ENCODE data around the gene ZNF550. TPM values are rescaled to one million over a fixed set of nuclear protein-coding genes. Genes with fewer than 3 reads are reported as not detected.
A peak's percentile ranks its signal among the peaks of the same experiment; 100 is the strongest.

Gene ZNF550
- total RNA-seq, 1 donor from 2014 or later: 13.5 TPM

DNA sequence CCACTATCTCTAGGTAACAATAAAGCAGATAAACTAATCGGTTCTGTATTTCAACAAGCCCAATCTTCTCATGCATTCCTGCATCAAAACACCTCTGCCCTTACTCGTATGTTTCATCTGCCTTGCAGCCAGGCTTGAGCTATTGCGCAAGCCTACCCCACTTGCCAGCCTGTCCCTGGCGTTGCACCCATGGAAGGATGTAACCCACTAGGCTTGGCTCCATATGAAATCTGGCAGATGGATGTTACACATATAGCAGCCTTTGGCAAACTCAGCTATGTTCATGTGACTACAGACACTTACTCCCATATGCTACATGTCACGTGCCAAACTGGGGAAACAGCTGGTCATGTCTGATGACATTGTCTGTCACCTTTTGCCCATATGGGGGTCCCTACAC, 44.4 kb downstream of the ZNF550 start:
- FAIRE-seq: no peak
- Histone ChIP-seq H3K36me3 (ENCODE audit: insufficient read depth, low read length) (no peaks in the 10 kb centered on the region), H3K27ac (ENCODE audit: low read depth, low read length) (no peak overlapping the region), H3K9me3 (ENCODE audit: insufficient read depth, low read depth, low read length) (peaks cover 23% of the 10 kb centered on the region), H3K4me3 (ENCODE audit: insufficient read depth, low read depth, low read length) (no peak overlapping the region), H4K20me1 (ENCODE audit: insufficient read depth, low read length) (no peaks in the 10 kb centered on the region), H3K27me3 (ENCODE audit: insufficient read depth, low read length) (no peaks in the 10 kb centered on the region), H3K4me2 (ENCODE audit: low read length) (no peak overlapping the region), H3K4me1 (ENCODE audit: insufficient read depth, low read length) (no peaks in the 10 kb centered on the region), H2AFZ (ENCODE audit: low read depth, low read length) (no peak overlapping the region), H3K79me2 (ENCODE audit: insufficient read depth, low read length) (no peaks in the 10 kb centered on the region), H3K9ac (ENCODE audit: low read length) (no peak overlapping the region)
- no peak for TF ChIP-seq EZH2 (IDR thresholded peaks at IDR 0.05; ENCODE audit: insufficient read depth, low read length)
- TF ChIP-seq, protein P1, sequence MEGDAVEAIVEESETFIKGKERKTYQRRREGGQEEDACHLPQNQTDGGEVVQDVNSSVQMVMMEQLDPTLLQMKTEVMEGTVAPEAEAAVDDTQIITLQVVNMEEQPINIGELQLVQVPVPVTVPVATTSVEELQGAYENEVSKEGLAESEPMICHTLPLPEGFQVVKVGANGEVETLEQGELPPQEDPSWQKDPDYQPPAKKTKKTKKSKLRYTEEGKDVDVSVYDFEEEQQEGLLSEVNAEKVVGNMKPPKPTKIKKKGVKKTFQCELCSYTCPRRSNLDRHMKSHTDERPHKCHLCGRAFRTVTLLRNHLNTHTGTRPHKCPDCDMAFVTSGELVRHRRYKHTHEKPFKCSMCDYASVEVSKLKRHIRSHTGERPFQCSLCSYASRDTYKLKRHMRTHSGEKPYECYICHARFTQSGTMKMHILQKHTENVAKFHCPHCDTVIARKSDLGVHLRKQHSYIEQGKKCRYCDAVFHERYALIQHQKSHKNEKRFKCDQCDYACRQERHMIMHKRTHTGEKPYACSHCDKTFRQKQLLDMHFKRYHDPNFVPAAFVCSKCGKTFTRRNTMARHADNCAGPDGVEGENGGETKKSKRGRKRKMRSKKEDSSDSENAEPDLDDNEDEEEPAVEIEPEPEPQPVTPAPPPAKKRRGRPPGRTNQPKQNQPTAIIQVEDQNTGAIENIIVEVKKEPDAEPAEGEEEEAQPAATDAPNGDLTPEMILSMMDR (IDR thresholded peaks at IDR 0.05; ENCODE audit: insufficient read depth, low read depth, low read length): no peak
- no peak overlapping the region for H3K4me3 Mint-ChIP-seq (ENCODE audit: unreplicated experiment)
- peaks cover 66% of the 10 kb centered on the region for H3K36me3 Mint-ChIP-seq (ENCODE audit: low read depth, unreplicated experiment)
- H3K27me3 Mint-ChIP-seq (ENCODE audit: low read depth, unreplicated experiment): no peaks in the 10 kb centered on the region
- no peak for DNase-seq (ENCODE audit: low read depth)
- no peak overlapping the region for H3K27ac Mint-ChIP-seq (ENCODE audit: unreplicated experiment)
- H3K9me3 Mint-ChIP-seq (ENCODE audit: unreplicated experiment): peaks cover 46% of the 10 kb centered on the region
- no peaks in the 10 kb centered on the region for H3K4me1 Mint-ChIP-seq (ENCODE audit: low read depth, unreplicated experiment)

DNA sequence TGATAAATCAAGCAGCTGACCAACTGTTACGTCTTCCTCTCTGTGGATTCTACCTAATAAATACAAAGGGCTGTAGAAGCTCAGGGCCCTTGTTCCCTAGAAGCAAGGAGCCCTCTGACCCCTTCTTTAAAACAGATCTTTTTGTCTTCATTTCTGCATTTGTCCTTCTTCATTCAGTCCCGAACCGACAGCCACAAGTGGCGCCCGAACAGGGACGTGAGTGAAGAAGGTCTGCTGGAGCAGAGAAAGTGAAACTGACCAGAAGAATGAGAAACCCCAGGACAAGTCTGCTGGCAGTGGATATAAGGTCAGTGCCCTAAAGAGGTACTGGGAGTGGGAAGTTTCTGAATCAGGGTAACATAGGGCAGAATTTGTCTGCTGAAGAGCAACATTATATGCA, 46.8 kb downstream of the ZNF550 start:
- no peak overlapping the region for H3K27ac ChIP-seq (ENCODE audit: low read depth, low read length)
- Mint-ChIP-seq H3K4me3 (ENCODE audit: unreplicated experiment) (no peak overlapping the region), H3K4me1 (ENCODE audit: low read depth, unreplicated experiment) (no peaks in the 10 kb centered on the region), H3K27me3 (ENCODE audit: low read depth, unreplicated experiment) (no peaks in the 10 kb centered on the region), H3K27ac (ENCODE audit: unreplicated experiment) (no peak overlapping the region), H3K36me3 (ENCODE audit: low read depth, unreplicated experiment) (peaks cover 78% of the 10 kb centered on the region), H3K9me3 (ENCODE audit: unreplicated experiment) (peaks cover 61% of the 10 kb centered on the region)
- FAIRE-seq (no peak), DNase-seq (ENCODE audit: low read depth) (peak; percentile 42)
- no peak overlapping the region for H3K4me2 ChIP-seq (ENCODE audit: low read length)
- H3K4me1 ChIP-seq (ENCODE audit: insufficient read depth, low read length): no peaks in the 10 kb centered on the region
- TF ChIP-seq, protein P1 (IDR thresholded peaks at IDR 0.05; ENCODE audit: insufficient read depth, low read depth, low read length): no peak
- TF ChIP-seq EZH2 (IDR thresholded peaks at IDR 0.05; ENCODE audit: insufficient read depth, low read length): no peak
- no peak overlapping the region for H2AFZ ChIP-seq (ENCODE audit: low read depth, low read length)
- peaks cover 17% of the 10 kb centered on the region for H3K9me3 ChIP-seq (ENCODE audit: insufficient read depth, low read depth, low read length)
- H3K4me3 ChIP-seq (ENCODE audit: insufficient read depth, low read depth, low read length): no peak overlapping the region
- no peaks in the 10 kb centered on the region for H3K79me2 ChIP-seq (ENCODE audit: insufficient read depth, low read length)
- H4K20me1 ChIP-seq (ENCODE audit: insufficient read depth, low read length): no peaks in the 10 kb centered on the region
- no peak overlapping the region for H3K9ac ChIP-seq (ENCODE audit: low read length)
- no peaks in the 10 kb centered on the region for H3K36me3 ChIP-seq (ENCODE audit: insufficient read depth, low read length)
- no peaks in the 10 kb centered on the region for H3K27me3 ChIP-seq (ENCODE audit: insufficient read depth, low read length)

DNA sequence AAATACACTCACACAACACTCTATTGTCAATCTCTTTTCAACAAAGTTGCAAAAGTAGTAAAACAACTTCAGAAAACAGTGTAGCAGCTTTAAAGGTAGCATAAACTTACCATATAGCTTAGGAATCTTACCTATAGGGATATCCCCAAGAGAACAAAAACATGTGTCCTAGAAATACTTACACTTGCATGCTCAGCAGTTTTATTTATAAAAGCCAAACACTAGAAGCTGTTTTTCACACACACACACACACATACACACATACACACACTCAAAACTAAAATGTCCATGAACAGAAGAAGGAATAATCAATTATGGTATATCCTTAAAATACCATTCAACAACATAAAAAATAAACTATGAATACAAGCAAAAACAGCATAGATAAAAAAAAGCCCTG, 48.2 kb downstream of the ZNF550 start:
- H2AFZ ChIP-seq (ENCODE audit: low read depth, low read length): no peak overlapping the region
- H3K27ac ChIP-seq (ENCODE audit: low read depth, low read length): no peak overlapping the region
- Mint-ChIP-seq H3K9me3 (ENCODE audit: unreplicated experiment) (peaks cover 57% of the 10 kb centered on the region), H3K27ac (ENCODE audit: unreplicated experiment) (no peak overlapping the region), H3K4me3 (ENCODE audit: unreplicated experiment) (no peak overlapping the region), H3K27me3 (ENCODE audit: low read depth, unreplicated experiment) (no peaks in the 10 kb centered on the region), H3K36me3 (ENCODE audit: low read depth, unreplicated experiment) (peaks cover 81% of the 10 kb centered on the region), H3K4me1 (ENCODE audit: low read depth, unreplicated experiment) (no peaks in the 10 kb centered on the region)
- peaks cover 29% of the 10 kb centered on the region for H3K9me3 ChIP-seq (ENCODE audit: insufficient read depth, low read depth, low read length)
- DNase-seq (ENCODE audit: low read depth): no peak
- H3K27me3 ChIP-seq (ENCODE audit: insufficient read depth, low read length): no peaks in the 10 kb centered on the region
- no peaks in the 10 kb centered on the region for H3K4me1 ChIP-seq (ENCODE audit: insufficient read depth, low read length)
- H3K9ac ChIP-seq (ENCODE audit: low read length): no peak overlapping the region
- no peak overlapping the region for H3K4me3 ChIP-seq (ENCODE audit: insufficient read depth, low read depth, low read length)
- H3K79me2 ChIP-seq (ENCODE audit: insufficient read depth, low read length): no peaks in the 10 kb centered on the region
- H3K36me3 ChIP-seq (ENCODE audit: insufficient read depth, low read length): peaks cover 10% of the 10 kb centered on the region
- H4K20me1 ChIP-seq (ENCODE audit: insufficient read depth, low read length): no peaks in the 10 kb centered on the region
- no peak for FAIRE-seq
- TF ChIP-seq, protein P1 (IDR thresholded peaks at IDR 0.05; ENCODE audit: insufficient read depth, low read depth, low read length): no peak
- TF ChIP-seq EZH2 (IDR thresholded peaks at IDR 0.05; ENCODE audit: insufficient read depth, low read length): no peak
- H3K4me2 ChIP-seq (ENCODE audit: low read length): no peak overlapping the region

Data from astrocyte (in vitro differentiated cells and primary cell).